Measurements from ENCODE around the gene NPHP4.

Gene NPHP4

GRCh38 chr1:5989731-5990271 lies 2.4 kb downstream of the NPHP4 start:
- no peak for DNase-seq (ENCODE audit: low read depth in 2 of 2)

GRCh38 chr1:5989286-5989605 lies 3.0 kb downstream of the NPHP4 start:
- no peak for DNase-seq (ENCODE audit: low read depth in 2 of 2)

- DNase-seq (ENCODE audit: low read depth in 2 of 2), result no peak
These were observed 3.5 kb downstream of the NPHP4 start for GRCh38 chr1:5988596-5989285.

GRCh38 chr1:5986018-5986417 lies 6.2 kb downstream of the NPHP4 start:
- DNase-seq (ENCODE audit: low read depth in 2 of 2), result no peak

- DNase-seq (ENCODE audit: low read depth in 2 of 2), result no peak
These were observed 7.0 kb downstream of the NPHP4 start for GRCh38 chr1:5985250-5985649.

GRCh38 chr1:5983361-5984103 lies 8.7 kb downstream of the NPHP4 start:
- DNase-seq (ENCODE audit: low read depth in 2 of 2), result no peak

GRCh38 chr1:5982868-5983267 lies 9.4 kb downstream of the NPHP4 start:
- DNase-seq (ENCODE audit: low read depth in 2 of 2), result no peak

- no peak for DNase-seq (ENCODE audit: low read depth in 2 of 2)
These were observed 9.9 kb downstream of the NPHP4 start for GRCh38 chr1:5982276-5982675.

GRCh38 chr1:5981009-5981380 lies 11.2 kb downstream of the NPHP4 start:
- no peak for DNase-seq (ENCODE audit: low read depth in 2 of 2)

GRCh38 chr1:5980314-5981008 lies 11.8 kb downstream of the NPHP4 start:
- DNase-seq (ENCODE audit: low read depth in 2 of 2), result no peak

- no peak for DNase-seq (ENCODE audit: low read depth in 2 of 2)
These were observed 12.5 kb downstream of the NPHP4 start for GRCh38 chr1:5979536-5980313.

GRCh38 chr1:5978452-5978851 lies 13.8 kb downstream of the NPHP4 start:
- DNase-seq (ENCODE audit: low read depth in 2 of 2), result no peak

GRCh38 chr1:5977494-5978444 lies 14.5 kb downstream of the NPHP4 start:
- DNase-seq (ENCODE audit: low read depth in 2 of 2), result no peak

GRCh38 chr1:5976726-5977493 lies 15.3 kb downstream of the NPHP4 start:
- DNase-seq (ENCODE audit: low read depth in 2 of 2), result no peak

GRCh38 chr1:5976231-5976630 lies 16.0 kb downstream of the NPHP4 start:
- no peak for DNase-seq (ENCODE audit: low read depth in 2 of 2)

GRCh38 chr1:5975133-5975880 lies 16.9 kb downstream of the NPHP4 start:
- DNase-seq (ENCODE audit: low read depth in 2 of 2), result no peak

- no peak for DNase-seq (ENCODE audit: low read depth in 2 of 2)
These were observed 17.6 kb downstream of the NPHP4 start for GRCh38 chr1:5974631-5975030.

- DNase-seq (ENCODE audit: low read depth in 2 of 2), result no peak
These were observed 18.5 kb downstream of the NPHP4 start for GRCh38 chr1:5973771-5974170.

GRCh38 chr1:5972198-5972520 lies 20.1 kb downstream of the NPHP4 start:
- DNase-seq (ENCODE audit: low read depth in 2 of 2), result no peak
